RWPE1 (cell line): ENCODE results near the gene FLNC.

Experiments
- CTCF ChIA-PET: fragments of 350-600 bp; sonication (Branson Sonifier 250); formaldehyde crosslinking; extraction: SDS; loops from one replicate; lab custom pipeline; 2021; lab: Yijun Ruan, JAX
- POLR2A ChIA-PET: fragments of 400-600 bp; formaldehyde crosslinking; extraction: SDS; loops from one replicate; lab custom pipeline; 2020; ENCODE audit warnings: antibody characterized with exemption; ENCODE audit not compliant: low non-redundant PET; lab: Yijun Ruan, JAX
- DNase-seq: peaks from one replicate; pipeline ENCODE4 v3.0.0; 2012; ENCODE audit warnings: low spot score
- H3K27ac ChIP-seq: fragments of 450-650 bp; 2 replicates; pipeline ENCODE4 v1.5.1; 2017
- TF ChIP-seq, protein P1 (sequence below): fragments of 450-650 bp; conservative IDR thresholded peaks from 2 replicates; pipeline ENCODE4 v1.5.1; 2017; ENCODE audit warnings: low read depth, mild to moderate bottlenecking

FLNC gene

DNA sequence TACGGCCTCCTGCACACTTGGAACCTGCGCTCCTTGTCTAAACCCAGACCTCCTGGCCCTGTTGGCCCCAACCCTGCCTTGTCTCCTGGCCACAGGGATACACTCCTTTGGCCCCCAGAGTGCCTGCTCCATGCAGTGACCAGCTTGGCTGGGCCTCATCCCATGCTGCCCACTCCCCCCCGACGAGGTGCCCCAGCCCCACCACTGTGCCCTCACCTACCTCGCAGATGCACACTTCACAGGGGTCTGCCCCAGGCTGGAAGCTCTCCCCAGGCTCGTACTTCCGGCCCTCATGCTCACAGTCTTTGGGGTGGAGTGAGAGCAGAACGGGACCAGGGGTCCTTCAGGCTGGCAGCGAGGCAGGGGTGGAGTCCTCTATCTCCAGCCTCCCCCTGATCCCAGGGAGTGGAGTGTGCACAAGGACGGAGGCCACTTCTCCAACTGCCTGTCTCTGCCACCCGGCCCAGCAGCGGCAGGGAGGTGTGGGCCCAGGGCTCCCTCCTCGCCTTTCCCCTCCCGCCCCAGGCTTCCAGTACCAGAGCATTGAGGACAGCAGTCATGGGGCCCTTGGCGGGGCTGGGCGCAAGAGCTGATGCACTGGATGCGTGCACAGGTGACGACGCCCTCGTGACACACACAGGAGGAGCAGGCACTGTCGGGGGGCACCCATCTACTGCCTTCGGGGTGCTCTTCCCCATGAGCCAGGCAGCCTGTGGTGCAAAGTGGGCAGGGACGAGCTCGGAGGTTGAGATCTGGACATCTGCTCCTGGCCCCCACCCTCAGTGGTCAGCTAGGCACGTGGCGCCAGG is 54.6 kb downstream of the FLNC start:
- no peak for DNase-seq
- no peak overlapping the region for H3K27ac ChIP-seq
- ChIA-PET POLR2A (no interaction called here), CTCF (interaction anchor here (1.2 to 1.5 kb wide), 2 partner anchors 13 to 276 kb away, joined by 4 to 9 read pairs; no protein-coding TSS in a partner anchor)
- TF ChIP-seq, protein P1, sequence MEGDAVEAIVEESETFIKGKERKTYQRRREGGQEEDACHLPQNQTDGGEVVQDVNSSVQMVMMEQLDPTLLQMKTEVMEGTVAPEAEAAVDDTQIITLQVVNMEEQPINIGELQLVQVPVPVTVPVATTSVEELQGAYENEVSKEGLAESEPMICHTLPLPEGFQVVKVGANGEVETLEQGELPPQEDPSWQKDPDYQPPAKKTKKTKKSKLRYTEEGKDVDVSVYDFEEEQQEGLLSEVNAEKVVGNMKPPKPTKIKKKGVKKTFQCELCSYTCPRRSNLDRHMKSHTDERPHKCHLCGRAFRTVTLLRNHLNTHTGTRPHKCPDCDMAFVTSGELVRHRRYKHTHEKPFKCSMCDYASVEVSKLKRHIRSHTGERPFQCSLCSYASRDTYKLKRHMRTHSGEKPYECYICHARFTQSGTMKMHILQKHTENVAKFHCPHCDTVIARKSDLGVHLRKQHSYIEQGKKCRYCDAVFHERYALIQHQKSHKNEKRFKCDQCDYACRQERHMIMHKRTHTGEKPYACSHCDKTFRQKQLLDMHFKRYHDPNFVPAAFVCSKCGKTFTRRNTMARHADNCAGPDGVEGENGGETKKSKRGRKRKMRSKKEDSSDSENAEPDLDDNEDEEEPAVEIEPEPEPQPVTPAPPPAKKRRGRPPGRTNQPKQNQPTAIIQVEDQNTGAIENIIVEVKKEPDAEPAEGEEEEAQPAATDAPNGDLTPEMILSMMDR: no peak

DNA sequence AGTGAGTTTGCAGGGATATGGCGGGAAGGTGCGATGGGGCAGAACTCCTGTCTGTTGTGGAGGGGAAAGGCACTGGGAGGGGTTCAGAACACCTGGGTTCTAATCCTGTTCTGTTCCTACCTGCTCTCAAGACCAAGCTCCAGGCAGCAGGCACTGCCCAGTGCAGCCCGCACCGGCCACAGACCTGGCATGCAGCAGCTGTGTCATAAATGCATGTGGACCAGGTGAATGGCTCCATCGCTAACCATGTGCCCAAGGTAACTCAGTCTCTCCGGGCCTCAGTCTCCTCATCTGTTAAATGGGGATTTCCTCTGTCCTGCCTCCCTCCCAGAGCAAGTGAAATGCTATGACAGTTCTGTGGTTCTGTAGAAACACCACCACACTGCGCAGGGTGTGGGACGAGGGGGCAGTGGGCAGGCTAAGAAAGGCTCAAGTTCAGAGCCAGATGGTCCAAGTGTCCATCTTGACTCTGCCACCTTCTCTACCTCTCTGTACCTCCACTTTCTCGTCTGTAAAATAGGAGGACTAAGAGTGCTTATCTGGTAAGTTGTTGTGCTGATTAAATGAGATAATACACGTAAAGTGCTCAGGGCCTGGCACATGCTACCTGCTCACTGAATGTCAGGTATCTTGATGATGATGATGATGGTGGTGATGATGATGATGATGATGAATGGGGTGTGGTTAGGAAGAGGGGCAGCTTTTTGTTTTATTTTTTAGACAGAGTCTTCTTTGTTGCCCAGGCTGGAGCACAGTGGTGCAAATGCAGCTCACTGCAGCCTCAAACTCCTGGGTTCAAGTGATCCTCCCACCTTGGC is 55.4 kb downstream of the FLNC start:
- ChIA-PET CTCF (interaction anchor here (0.6 kb wide), 1 partner anchor 11 kb away, joined by 3 read pairs; no protein-coding TSS in a partner anchor), POLR2A (no interaction called here)
- H3K27ac ChIP-seq: no peak overlapping the region
- TF ChIP-seq, protein P1: no peak
- no peak for DNase-seq

DNA sequence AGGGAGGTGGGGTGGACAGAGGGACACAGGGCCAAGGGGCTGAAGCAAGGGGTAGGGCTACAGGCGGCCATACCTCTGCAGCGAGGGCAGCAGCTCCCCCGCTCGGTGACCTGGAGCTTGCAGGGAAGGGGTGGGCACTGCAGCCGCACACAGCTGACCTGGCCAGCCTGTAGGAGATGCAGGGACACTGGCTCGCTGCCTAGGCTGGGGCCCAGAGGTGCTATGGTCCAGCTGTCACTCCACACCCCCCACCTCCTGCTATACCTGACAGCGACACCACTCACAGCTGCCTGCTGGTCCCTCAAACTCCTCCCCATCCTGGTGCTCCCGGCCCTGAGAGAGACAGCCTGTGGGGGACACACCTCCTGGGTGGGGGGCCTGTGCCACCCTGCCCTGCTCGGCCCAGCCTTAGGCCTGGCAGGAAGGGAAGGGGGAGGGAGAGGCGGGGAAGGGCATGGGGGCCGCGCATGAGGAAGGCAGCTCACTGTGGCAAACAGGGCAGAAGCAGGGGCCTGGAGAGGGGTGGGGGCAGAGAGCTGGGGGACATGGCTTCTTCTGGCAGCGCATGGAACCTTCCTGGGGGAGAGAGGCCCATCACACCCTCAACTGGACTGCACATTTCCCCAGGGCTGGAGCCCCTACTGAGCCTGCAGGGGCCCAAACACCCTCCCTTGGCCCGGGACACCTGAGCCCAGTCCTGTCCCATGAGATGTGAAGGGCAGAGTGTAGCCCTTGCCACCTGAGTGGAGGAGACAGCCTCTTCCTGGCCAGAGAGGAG is 56.4 kb downstream of the FLNC start:
- ChIA-PET CTCF (no interaction called here), POLR2A (no interaction called here)
- TF ChIP-seq, protein P1: no peak
- no peak for DNase-seq
- no peak overlapping the region for H3K27ac ChIP-seq

DNA sequence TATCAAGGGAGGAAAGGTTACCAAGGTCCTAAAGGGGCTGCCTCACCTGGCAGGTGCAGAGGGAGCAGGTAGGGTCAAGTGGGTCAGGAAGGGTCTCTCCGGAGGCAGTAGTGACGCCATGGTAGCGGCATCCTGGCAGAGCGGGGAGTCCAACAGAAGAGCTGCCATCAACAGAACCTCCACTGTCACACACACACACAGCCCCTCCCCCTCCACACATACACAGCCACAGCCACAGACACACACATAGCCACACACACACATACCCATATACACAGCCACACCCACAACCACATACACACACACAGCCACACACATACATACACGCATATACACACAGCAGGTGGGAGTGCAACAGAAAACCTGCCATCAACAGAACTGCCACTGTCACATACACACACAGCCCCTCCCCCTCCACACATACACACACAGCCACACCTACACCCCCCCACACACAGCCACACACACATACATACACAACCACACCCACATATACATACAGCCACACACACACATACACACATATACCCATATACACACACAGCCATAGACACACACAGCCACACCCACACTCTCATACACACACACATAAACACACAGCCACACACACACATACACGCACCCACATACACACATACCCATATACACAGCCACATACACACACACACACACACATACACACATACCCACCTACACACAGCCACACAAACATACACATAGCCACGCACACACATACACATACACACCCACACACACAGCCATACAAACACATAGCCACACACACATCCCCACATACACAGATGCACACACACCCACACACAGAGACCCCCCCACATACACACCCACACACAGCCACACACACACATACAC is 57.2 kb downstream of the FLNC start:
- POLR2A ChIA-PET: no interaction called here
- no peak overlapping the region for H3K27ac ChIP-seq
- no peak for DNase-seq
- TF ChIP-seq, protein P1: no peak
- CTCF ChIA-PET: no interaction called here

DNA sequence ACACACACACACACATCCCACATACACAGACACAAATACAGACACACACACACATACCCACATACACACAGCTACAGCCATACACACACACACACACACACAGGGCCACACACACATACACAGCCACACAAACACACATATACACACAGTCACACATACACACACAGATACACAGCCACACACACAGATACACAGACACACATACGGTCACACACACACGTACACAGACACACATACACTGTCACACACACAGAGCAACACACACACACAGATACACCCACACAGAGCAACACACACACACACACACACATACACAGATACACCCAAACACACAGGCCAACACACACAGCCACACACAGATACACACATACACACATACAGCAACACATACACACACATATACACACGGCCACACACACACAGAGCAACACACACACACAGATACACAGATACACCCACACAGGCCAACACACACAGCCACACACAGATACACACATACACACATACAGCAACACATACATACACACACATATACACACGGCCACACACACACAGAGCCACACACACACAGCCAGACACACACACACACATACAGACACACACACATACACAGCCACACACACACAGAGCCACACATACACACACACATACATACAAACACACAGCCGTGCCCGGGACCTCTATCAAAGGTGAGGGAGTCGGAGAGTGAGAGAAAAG is 58.0 kb downstream of the FLNC start:
- H3K27ac ChIP-seq: peak overlapping the region; percentile 64
- no peak for DNase-seq
- ChIA-PET POLR2A (no interaction called here), CTCF (no interaction called here)
- TF ChIP-seq, protein P1: no peak
